ENCODE results near the gene P2RY11.

Gene P2RY11

DNA sequence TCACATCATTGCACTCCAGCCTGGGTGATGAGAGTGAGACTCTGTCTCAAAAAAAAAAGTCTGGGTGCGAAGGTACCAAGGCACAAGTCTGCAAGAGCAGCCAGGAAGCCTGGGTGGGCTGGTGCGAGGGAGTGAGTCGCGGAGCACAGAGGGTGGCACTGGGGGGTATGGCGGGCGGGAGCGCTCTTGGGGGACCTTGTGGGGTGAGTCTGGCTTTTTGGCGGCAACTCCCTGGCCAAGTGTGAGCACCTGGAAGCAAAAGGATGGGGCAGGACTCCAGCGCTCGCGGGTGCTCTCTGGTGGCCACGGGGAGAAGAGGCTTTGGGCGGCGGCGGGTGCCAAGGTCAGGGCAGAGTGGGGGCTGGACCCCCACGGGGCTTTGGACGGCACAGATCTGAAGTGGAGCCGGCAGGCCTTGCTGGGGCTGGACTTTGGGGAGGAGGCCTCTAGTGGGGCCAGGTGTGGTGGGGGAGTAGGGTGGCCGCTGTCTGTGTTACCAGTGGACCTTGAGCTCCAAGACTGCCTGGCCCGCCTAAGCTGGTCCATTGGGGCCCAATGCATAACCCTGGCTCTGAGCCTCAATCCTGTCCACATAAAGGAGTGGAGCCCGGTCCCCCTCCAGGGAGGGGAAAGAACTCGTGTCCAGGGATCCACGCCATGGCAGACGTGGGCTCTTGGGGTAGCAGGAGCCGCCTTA is 1.6 kb downstream of the P2RY11 start:
- peak; percentile 49 to 56 for DNase-seq (ENCODE audit: low read depth in 2 of 2)
- H3K4me3 ChIP-seq (replicated peaks in 1 of 2; ENCODE audit: low read depth in 2 of 2, low read length in 2 of 2): no peak overlapping the region
- TF ChIP-seq, protein P1, sequence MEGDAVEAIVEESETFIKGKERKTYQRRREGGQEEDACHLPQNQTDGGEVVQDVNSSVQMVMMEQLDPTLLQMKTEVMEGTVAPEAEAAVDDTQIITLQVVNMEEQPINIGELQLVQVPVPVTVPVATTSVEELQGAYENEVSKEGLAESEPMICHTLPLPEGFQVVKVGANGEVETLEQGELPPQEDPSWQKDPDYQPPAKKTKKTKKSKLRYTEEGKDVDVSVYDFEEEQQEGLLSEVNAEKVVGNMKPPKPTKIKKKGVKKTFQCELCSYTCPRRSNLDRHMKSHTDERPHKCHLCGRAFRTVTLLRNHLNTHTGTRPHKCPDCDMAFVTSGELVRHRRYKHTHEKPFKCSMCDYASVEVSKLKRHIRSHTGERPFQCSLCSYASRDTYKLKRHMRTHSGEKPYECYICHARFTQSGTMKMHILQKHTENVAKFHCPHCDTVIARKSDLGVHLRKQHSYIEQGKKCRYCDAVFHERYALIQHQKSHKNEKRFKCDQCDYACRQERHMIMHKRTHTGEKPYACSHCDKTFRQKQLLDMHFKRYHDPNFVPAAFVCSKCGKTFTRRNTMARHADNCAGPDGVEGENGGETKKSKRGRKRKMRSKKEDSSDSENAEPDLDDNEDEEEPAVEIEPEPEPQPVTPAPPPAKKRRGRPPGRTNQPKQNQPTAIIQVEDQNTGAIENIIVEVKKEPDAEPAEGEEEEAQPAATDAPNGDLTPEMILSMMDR (IDR thresholded peaks at IDR 0.05; ENCODE audit: low read depth, low read length): peak; percentile 85

DNA sequence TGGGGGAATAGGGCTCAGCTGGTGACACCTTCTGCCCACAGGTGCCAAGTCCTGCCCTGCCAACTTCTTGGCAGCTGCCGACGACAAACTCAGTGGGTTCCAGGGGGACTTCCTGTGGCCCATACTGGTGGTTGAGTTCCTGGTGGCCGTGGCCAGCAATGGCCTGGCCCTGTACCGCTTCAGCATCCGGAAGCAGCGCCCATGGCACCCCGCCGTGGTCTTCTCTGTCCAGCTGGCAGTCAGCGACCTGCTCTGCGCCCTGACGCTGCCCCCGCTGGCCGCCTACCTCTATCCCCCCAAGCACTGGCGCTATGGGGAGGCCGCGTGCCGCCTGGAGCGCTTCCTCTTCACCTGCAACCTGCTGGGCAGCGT is 2.1 kb downstream of the P2RY11 start:
- peak in 1 of 2 donors; percentile 10 for DNase-seq (ENCODE audit: low read depth in 2 of 2)

DNA sequence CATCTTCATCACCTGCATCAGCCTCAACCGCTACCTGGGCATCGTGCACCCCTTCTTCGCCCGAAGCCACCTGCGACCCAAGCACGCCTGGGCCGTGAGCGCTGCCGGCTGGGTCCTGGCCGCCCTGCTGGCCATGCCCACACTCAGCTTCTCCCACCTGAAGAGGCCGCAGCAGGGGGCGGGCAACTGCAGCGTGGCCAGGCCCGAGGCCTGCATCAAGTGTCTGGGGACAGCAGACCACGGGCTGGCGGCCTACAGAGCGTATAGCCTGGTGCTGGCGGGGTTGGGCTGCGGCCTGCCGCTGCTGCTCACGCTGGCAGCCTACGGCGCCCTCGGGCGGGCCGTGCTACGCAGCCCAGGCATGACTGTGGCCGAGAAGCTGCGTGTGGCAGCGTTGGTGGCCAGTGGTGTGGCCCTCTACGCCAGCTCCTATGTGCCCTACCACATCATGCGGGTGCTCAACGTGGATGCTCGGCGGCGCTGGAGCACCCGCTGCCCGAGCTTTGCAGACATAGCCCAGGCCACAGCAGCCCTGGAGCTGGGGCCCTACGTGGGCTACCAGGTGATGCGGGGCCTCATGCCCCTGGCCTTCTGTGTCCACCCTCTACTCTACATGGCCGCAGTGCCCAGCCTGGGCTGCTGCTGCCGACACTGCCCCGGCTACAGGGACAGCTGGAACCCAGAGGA is 2.6 kb downstream of the P2RY11 start:
- no peak for DNase-seq (ENCODE audit: low read depth in 2 of 2)
- TF ChIP-seq, protein P1 (IDR thresholded peaks at IDR 0.05; ENCODE audit: low read depth, low read length): no peak
- H3K4me3 ChIP-seq (replicated peaks in 1 of 2; ENCODE audit: low read depth in 2 of 2, low read length in 2 of 2): no peak overlapping the region

More for the DNA sequence above, 2.1 kb downstream of the P2RY11 start:
- TF ChIP-seq, protein P1 (IDR thresholded peaks at IDR 0.05; ENCODE audit: low read depth, low read length): no peak
- no peak overlapping the region for H3K4me3 ChIP-seq (replicated peaks in 1 of 2; ENCODE audit: low read depth in 2 of 2, low read length in 2 of 2)

DNA sequence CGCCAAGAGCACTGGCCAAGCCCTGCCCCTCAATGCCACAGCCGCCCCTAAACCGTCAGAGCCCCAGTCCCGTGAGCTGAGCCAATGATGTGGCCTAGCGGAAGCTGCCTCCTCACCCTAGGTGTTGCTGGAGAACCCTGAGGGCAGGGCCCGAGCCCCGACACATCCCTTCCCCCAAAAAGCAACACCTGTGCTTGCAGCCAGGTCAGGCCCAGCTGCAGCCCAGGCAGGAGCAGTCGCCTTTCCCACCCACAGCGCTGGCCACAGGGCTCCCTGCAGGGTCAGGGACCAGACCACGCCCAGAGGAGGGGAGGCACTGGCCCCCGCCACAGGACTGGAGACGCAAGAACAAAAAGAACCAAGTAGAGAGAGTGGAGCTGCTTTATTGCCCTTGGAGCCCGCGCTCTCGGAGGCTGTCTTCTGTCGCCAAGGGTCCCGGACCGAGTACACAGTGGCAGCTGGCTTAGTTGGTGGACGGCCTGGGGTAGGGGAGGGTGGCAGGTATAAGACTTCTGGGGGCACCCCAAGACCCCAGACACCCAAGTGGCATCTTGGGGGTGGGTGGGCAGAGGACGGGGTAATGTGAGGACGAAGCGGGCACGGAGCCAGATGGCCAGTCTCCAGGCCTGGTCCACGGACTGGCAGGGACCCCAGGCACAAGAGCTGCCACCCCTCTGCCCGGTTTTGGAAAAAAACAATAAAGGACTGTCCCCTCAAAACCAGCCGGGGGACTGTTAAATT is 3.3 kb downstream of the P2RY11 start:
- H3K4me3 ChIP-seq (replicated peaks in 1 of 2; ENCODE audit: low read depth in 2 of 2, low read length in 2 of 2): no peak overlapping the region
- DNase-seq (ENCODE audit: low read depth in 2 of 2): peak in 1 of 2 donors; percentile 18
- TF ChIP-seq, protein P1 (IDR thresholded peaks at IDR 0.05; ENCODE audit: low read depth, low read length): no peak

DNA sequence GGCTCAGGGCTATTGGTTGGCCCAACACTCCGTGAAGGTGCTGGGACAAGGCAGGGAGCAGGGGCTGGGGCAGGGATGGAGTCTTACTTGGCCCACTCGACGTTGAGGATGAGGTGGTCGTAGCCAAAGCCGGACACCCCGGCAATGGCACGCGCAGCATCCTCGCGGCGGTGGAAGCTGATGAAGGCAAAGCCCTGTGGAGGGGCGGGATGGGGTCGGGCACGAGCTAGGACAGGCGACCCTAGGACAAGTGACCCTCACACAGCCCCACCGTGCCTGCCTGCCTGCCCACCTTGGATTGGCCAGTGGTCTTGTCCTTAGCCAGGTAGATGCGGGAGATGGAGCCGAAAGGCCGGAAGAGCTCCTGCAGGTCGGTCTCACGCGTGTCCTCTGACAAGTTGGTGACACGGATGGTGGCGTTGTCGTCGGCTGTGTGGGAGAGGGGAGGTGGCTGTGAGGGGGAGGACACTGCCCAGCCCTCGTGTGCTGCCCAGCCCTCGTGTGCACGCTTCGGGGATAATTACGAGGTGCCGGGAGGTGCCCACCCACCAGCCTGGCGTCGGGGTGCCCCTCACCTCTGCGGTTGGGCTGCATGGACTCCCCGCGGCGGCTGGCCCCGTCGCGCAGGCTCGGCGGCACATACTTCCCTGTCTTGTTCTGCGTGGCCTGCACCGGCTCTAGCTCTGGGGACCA is 4.0 kb downstream of the P2RY11 start:
- peak in 1 of 2 donors; percentile 8 for DNase-seq (ENCODE audit: low read depth in 2 of 2)
- no peak overlapping the region for H3K4me3 ChIP-seq (replicated peaks in 1 of 2; ENCODE audit: low read depth in 2 of 2, low read length in 2 of 2)
- TF ChIP-seq, protein P1 (IDR thresholded peaks at IDR 0.05; ENCODE audit: low read depth, low read length): no peak

DNA sequence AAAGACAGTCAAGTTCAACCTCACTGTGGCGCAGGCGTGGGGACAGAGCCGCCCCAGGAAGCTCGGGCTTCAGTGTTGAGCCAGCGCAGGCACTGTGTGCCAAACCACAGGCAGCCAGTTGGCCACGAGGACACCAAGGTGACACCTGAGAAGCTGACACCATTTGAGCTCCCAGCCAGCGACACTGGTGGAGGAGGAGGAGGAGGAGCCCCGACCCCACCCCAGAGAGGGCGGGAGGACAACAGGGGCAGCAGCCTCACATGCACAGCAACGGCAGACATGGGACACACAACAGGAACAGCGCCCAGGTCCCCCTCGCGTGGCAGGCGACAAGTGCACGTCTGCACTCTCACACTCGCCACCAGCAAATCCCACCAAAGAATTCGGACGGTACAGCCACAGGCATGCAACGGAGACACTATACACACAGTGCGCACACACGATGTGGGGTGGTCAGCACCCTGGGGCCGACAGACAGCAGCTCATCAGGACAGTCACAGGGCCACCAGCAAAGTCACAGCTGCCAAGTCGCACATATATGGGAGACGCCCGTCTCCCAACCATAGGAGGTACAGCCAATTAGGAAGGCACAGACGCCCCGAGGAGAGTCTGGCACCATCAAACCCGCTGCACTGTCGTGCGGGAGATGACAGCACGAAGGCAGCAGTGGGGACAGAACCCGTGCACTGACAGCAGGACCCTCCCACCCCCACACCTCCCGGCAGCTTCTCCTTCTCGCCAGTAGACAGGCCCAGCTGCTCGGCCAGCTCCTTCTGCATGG is 4.8 kb downstream of the P2RY11 start:
- TF ChIP-seq, protein P1 (IDR thresholded peaks at IDR 0.05; ENCODE audit: low read depth, low read length): no peak
- H3K4me3 ChIP-seq (replicated peaks in 1 of 2; ENCODE audit: low read depth in 2 of 2, low read length in 2 of 2): no peak overlapping the region
- DNase-seq (ENCODE audit: low read depth in 2 of 2): no peak

Data from cardiac fibroblast (primary cell).